Mesenchymal stem cell (in vitro differentiated cells and primary cell): ENCODE results near the gene ADAMTSL1.
A peak's percentile ranks its signal among the peaks of the same experiment; 100 is the strongest.

Source experiments
- DNase-seq: peaks from one replicate; pipeline ENCODE4 v3.0.0-alpha.2; 2013
- H2AFZ ChIP-seq: one replicate; pipeline ENCODE4 v1.6.1; 2013; ENCODE audit warnings: low read depth, mild to moderate bottlenecking, control low read depth, inconsistent platforms, low read length, moderate library complexity
- H2AK5ac ChIP-seq: 2 replicates; pipeline ENCODE4 v1.6.1; 2013; ENCODE audit warnings: low read length, moderate library complexity, mild to moderate bottlenecking, inconsistent platforms; ENCODE audit not compliant: severe bottlenecking
- H2BK120ac ChIP-seq: one replicate; pipeline ENCODE4 v1.6.1; 2013; ENCODE audit warnings: low read depth, mild to moderate bottlenecking, inconsistent platforms, low read length, moderate library complexity
- H2BK12ac ChIP-seq, 2 experiments: one replicate each; pipeline ENCODE4 v1.6.1; 2013; ENCODE audit warnings: inconsistent platforms in 2 of 2, low read length in 2 of 2, mild to moderate bottlenecking in 2 of 2, moderate library complexity in 2 of 2, control low read depth in 1 of 2
- H2BK15ac ChIP-seq: one replicate; pipeline ENCODE4 v1.6.1; 2013; ENCODE audit warnings: mild to moderate bottlenecking, low read depth, inconsistent platforms; ENCODE audit not compliant: poor library complexity, severe bottlenecking
- H2BK5ac ChIP-seq: 2 replicates; pipeline ENCODE4 v1.6.1; 2013; ENCODE audit warnings: low read depth, mild to moderate bottlenecking, low read length, control low read depth, inconsistent platforms; ENCODE audit not compliant: poor library complexity, severe bottlenecking
- H3K14ac ChIP-seq, 2 experiments: one replicate each; pipeline ENCODE4 v1.6.1; 2013; ENCODE audit warnings: inconsistent platforms in 2 of 2, low read length in 2 of 2, control low read depth in 1 of 2, mild to moderate bottlenecking in 1 of 2, moderate library complexity in 1 of 2
- H3K18ac ChIP-seq, 2 experiments: one replicate each; pipeline ENCODE4 v1.6.1; 2013; ENCODE audit warnings: inconsistent platforms in 2 of 2, low read length in 2 of 2, control low read depth in 1 of 2, low read depth in 1 of 2, mild to moderate bottlenecking in 1 of 2
- H3K23ac ChIP-seq, 2 experiments: one replicate each; pipeline ENCODE4 v1.6.1; 2013; ENCODE audit warnings: inconsistent platforms in 2 of 2, low read length in 2 of 2, mild to moderate bottlenecking in 2 of 2, moderate library complexity in 2 of 2, control low read depth in 1 of 2
- H3K27ac ChIP-seq: 2 replicates; pipeline ENCODE4 v1.5.1; 2013; ENCODE audit warnings: mild to moderate bottlenecking, moderate library complexity, low read length, control low read depth, inconsistent platforms; ENCODE audit not compliant: poor library complexity, severe bottlenecking
- H3K27me3 ChIP-seq, 2 experiments: 2 replicates each; pipeline versions ENCODE4 v1.6.1 to v1.7.0; 2013; ENCODE audit warnings: low read length in 2 of 2, mild to moderate bottlenecking in 2 of 2, moderate library complexity in 2 of 2, control low read depth in 1 of 2, inconsistent platforms in 1 of 2; ENCODE audit not compliant: control insufficient read depth in 1 of 2, insufficient read depth in 1 of 2
- H3K36me3 ChIP-seq, 2 experiments: 2 replicates each; pipeline versions ENCODE4 v1.6.1 to v1.7.0; 2013; ENCODE audit warnings: low read length in 2 of 2, control low read depth in 1 of 2, inconsistent platforms in 1 of 2, low read depth in 1 of 2, mild to moderate bottlenecking in 1 of 2; ENCODE audit not compliant: insufficient read depth in 2 of 2, control insufficient read depth in 1 of 2
- H3K4ac ChIP-seq, 2 experiments: one replicate each; pipeline ENCODE4 v1.6.1; 2013; ENCODE audit warnings: inconsistent platforms in 2 of 2, low read length in 2 of 2, mild to moderate bottlenecking in 2 of 2, moderate library complexity in 2 of 2, control low read depth in 1 of 2, low read depth in 1 of 2
- H3K4me1 ChIP-seq: 2 replicates; pipeline ENCODE4 v1.6.1; 2013; ENCODE audit warnings: low read depth, low read length, control low read depth; ENCODE audit not compliant: control insufficient read depth, insufficient read depth
- H3K4me2 ChIP-seq: 2 replicates; pipeline ENCODE4 v1.6.1; 2013; ENCODE audit warnings: low read length, mild to moderate bottlenecking, inconsistent platforms; ENCODE audit not compliant: poor library complexity, severe bottlenecking
- H3K4me3 ChIP-seq, 2 experiments: 2 replicates each; pipeline versions ENCODE4 v1.5.1 to v1.7.0; 2013; ENCODE audit warnings: low read length in 2 of 2, mild to moderate bottlenecking in 2 of 2, control low read depth in 1 of 2, low read depth in 1 of 2; ENCODE audit not compliant: insufficient read depth in 1 of 2
- H3K79me1 ChIP-seq: replicated peaks from 2 replicates; pipeline ENCODE4 v1.6.1; 2013; ENCODE audit warnings: mild to moderate bottlenecking, control low read depth, low read length, inconsistent platforms; ENCODE audit not compliant: poor library complexity, severe bottlenecking
- H3K9ac ChIP-seq: 2 replicates; pipeline ENCODE4 v1.7.0; 2013; ENCODE audit warnings: mild to moderate bottlenecking, low read length, moderate library complexity
- H3K9me3 ChIP-seq: 2 replicates; pipeline ENCODE4 v1.7.0; 2013; ENCODE audit warnings: mild to moderate bottlenecking, low read length; ENCODE audit not compliant: control insufficient read depth
- H4K8ac ChIP-seq: one replicate; pipeline ENCODE4 v1.6.1; 2013; ENCODE audit warnings: inconsistent platforms, mild to moderate bottlenecking, low read length, moderate library complexity
- H4K91ac ChIP-seq: one replicate; pipeline ENCODE4 v1.6.1; 2013; ENCODE audit warnings: mild to moderate bottlenecking, low read length, inconsistent platforms
- WGBS: methylation state at CpG from one replicate; pipeline ENCODE4 v1.1.7; 2013; ENCODE audit warnings: mixed read lengths; 5-methylcytosine and 5-hydroxymethylcytosine counted together

ADAMTSL1 gene

DNA sequence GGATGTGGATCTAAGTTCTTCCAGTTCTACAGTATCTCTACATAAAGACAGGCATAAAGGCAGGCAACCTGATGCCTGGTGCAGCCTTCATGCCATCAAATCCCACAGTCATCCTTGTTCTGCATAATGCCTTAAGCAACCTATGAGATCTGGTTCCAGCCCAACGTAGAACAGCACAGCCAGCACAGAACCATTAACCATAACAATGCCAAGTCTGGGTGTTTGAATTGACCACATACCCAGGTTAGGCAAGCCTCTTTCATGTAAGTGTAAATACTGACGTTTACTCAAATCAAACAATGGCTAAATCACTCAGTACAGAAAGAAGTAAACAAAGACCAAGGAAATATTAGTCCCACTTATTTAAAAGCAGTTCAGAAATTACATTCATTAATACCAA lies 195.0 kb downstream of the ADAMTSL1 start:
- H2AFZ ChIP-seq: no peak overlapping the region
- WGBS: 8% methylated on average over 2 of the region's 2 CpGs
- H2AK5ac ChIP-seq: no peak overlapping the region
- no peak overlapping the region for H3K27ac ChIP-seq
- H3K4me3 ChIP-seq: no peak overlapping the region
- no peaks in the 10 kb centered on the region for H3K79me1 ChIP-seq
- H3K36me3 ChIP-seq: peaks cover 0 to 92% of the 10 kb centered on the region in 2 experiments
- H2BK15ac ChIP-seq: no peak overlapping the region
- no peak overlapping the region for H3K9ac ChIP-seq
- H4K91ac ChIP-seq: no peak overlapping the region
- no peak overlapping the region for H4K8ac ChIP-seq
- no peaks in the 10 kb centered on the region for H3K4me1 ChIP-seq
- no peak overlapping the region for H3K4ac ChIP-seq
- H3K9me3 ChIP-seq: no peaks in the 10 kb centered on the region
- no peak overlapping the region for H2BK120ac ChIP-seq
- H3K27me3 ChIP-seq: no peaks in the 10 kb centered on the region
- no peak overlapping the region for H3K4me2 ChIP-seq
- H2BK12ac ChIP-seq: no peak overlapping the region
- no peak overlapping the region for H3K23ac ChIP-seq
- H3K18ac ChIP-seq: no peak overlapping the region
- peak; percentile 5 for DNase-seq
- H2BK5ac ChIP-seq: no peak overlapping the region
- H3K14ac ChIP-seq: no peak overlapping the region

DNA sequence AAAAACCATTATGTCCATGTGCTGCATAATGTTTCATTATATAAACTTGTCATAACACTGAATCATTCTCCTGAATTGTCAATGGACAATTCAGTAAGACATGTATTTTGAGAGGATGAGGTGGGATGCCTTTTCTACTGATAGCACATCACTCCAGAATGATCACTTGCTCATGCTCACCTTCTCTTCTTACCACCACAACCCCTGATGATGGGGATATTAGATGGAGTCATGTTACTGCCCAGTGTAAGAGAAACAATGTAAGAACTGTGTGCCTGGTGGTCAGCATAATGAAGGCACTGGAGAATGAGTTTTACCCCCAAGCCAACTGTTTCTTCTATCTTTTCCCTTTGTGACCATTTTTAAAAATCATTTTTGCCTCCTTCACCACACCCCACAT lies 198.8 kb downstream of the ADAMTSL1 start:
- H2BK120ac ChIP-seq: no peak overlapping the region
- no peak overlapping the region for H2AFZ ChIP-seq
- no peak overlapping the region for H3K18ac ChIP-seq
- H3K4ac ChIP-seq: no peak overlapping the region
- H3K23ac ChIP-seq: no peak overlapping the region
- H3K4me3 ChIP-seq: no peak overlapping the region
- H3K27me3 ChIP-seq: no peaks in the 10 kb centered on the region
- H3K36me3 ChIP-seq: peaks cover 0 to 96% of the 10 kb centered on the region in 2 experiments
- H3K27ac ChIP-seq: no peak overlapping the region
- no peak overlapping the region for H2BK15ac ChIP-seq
- H3K14ac ChIP-seq: no peak overlapping the region
- H4K91ac ChIP-seq: no peak overlapping the region
- H3K9me3 ChIP-seq: no peaks in the 10 kb centered on the region
- H2BK12ac ChIP-seq: no peak overlapping the region
- H4K8ac ChIP-seq: no peak overlapping the region
- H2AK5ac ChIP-seq: no peak overlapping the region
- DNase-seq: no peak
- no peaks in the 10 kb centered on the region for H3K4me1 ChIP-seq
- H2BK5ac ChIP-seq: no peak overlapping the region
- H3K9ac ChIP-seq: no peak overlapping the region
- no peak overlapping the region for H3K4me2 ChIP-seq
- no peaks in the 10 kb centered on the region for H3K79me1 ChIP-seq

DNA sequence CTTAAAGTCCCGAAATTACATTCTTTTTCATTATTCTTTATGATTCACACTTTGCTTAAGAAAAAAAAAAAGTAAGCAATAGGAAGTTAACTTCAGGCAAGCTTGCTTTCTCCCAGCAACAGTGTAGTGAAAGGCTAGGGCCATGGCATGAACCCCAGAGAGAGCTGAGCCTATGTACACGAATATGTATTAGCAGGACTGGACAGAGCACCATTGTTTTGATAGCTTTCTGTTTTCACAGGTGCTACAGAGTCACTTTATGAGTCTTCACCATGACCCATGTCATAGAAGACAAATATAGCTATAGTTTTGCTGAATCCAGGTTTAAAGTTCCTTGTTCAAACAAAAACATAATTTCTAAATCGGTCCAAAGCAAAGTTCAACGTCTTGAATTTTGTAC lies 199.2 kb downstream of the ADAMTSL1 start:
- 83% methylated on average over 3 of the region's 4 CpGs for WGBS

DNA sequence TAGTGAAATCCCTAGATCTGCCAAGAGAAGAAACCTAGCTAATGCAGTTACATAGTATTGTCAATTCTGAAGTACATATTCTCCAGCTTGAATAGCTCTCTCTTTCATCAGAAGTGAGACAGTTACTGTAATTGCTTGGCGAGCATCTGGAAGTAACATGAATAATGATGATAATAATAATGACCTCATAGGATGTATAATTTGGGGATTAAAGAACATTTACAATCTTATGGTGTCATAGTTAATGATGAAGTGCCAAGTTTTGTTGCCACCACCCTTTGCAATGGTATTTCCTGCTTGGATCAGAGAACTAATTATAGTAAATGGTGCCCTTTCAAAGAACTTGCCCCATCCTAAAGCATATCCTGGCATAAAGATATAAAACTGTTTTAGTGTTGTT lies 201.4 kb downstream of the ADAMTSL1 start:
- no peak overlapping the region for H2AK5ac ChIP-seq
- no peak overlapping the region for H4K91ac ChIP-seq
- no peak overlapping the region for H3K23ac ChIP-seq
- no peaks in the 10 kb centered on the region for H3K9me3 ChIP-seq
- no peaks in the 10 kb centered on the region for H3K27me3 ChIP-seq
- H2BK5ac ChIP-seq: no peak overlapping the region
- H3K18ac ChIP-seq: no peak overlapping the region
- WGBS: 83% methylated on average over 1 of the region's 1 CpG
- no peaks in the 10 kb centered on the region for H3K4me1 ChIP-seq
- H3K9ac ChIP-seq: no peak overlapping the region
- no peak overlapping the region for H4K8ac ChIP-seq
- H2AFZ ChIP-seq: no peak overlapping the region
- no peak overlapping the region for H2BK12ac ChIP-seq
- DNase-seq: no peak
- no peak overlapping the region for H3K27ac ChIP-seq
- no peak overlapping the region for H3K14ac ChIP-seq
- H3K4me3 ChIP-seq: no peak overlapping the region
- H3K4ac ChIP-seq: no peak overlapping the region
- no peak overlapping the region for H2BK15ac ChIP-seq
- no peak overlapping the region for H2BK120ac ChIP-seq
- peaks cover 2 to 94% of the 10 kb centered on the region in 2 experiments for H3K36me3 ChIP-seq
- no peak overlapping the region for H3K4me2 ChIP-seq
- H3K79me1 ChIP-seq: no peaks in the 10 kb centered on the region

More for the DNA sequence above, 199.2 kb downstream of the ADAMTSL1 start:
- Histone ChIP-seq H3K4me2 (no peak overlapping the region), H2AFZ (no peak overlapping the region), H2BK5ac (no peak overlapping the region), H3K27ac (no peak overlapping the region), H3K9me3 (no peaks in the 10 kb centered on the region), H2BK120ac (no peak overlapping the region), H3K4me1 (no peaks in the 10 kb centered on the region), H3K23ac (no peak overlapping the region), H4K91ac (no peak overlapping the region), H2AK5ac (no peak overlapping the region), H2BK15ac (no peak overlapping the region), H3K18ac (no peak overlapping the region), H3K14ac (no peak overlapping the region), H3K36me3 (peaks cover 0 to 96% of the 10 kb centered on the region in 2 experiments), H3K4me3 (no peak overlapping the region), H3K9ac (no peak overlapping the region), H3K27me3 (no peaks in the 10 kb centered on the region), H3K79me1 (no peaks in the 10 kb centered on the region), H3K4ac (no peak overlapping the region), H2BK12ac (no peak overlapping the region), H4K8ac (no peak overlapping the region)
- no peak for DNase-seq
